ENCODE data around the gene GRID1.

DNA sequence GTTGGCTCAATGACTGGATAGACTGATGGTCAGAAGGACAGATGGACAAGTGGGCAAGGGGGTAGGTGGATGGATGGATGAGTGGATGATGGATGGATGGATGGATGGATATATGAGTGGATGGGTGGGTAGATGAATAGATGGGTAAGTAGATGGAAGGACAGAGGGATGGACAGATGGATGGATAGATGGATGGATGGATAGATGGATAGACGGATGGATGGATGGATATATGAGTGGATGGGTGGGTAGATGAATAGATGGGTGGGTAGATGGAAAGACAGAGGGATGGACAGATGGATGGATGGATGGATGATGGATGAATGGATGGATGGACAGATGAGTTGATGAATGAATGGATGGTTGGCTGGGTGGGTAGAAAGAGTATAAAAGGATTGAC is 119.5 kb downstream of the GRID1 start:
- TF ChIP-seq EZH2 (optimal IDR thresholded peaks at IDR 0.05; ENCODE audit: low read depth, low read length): no peak
- TF ChIP-seq, protein P1, sequence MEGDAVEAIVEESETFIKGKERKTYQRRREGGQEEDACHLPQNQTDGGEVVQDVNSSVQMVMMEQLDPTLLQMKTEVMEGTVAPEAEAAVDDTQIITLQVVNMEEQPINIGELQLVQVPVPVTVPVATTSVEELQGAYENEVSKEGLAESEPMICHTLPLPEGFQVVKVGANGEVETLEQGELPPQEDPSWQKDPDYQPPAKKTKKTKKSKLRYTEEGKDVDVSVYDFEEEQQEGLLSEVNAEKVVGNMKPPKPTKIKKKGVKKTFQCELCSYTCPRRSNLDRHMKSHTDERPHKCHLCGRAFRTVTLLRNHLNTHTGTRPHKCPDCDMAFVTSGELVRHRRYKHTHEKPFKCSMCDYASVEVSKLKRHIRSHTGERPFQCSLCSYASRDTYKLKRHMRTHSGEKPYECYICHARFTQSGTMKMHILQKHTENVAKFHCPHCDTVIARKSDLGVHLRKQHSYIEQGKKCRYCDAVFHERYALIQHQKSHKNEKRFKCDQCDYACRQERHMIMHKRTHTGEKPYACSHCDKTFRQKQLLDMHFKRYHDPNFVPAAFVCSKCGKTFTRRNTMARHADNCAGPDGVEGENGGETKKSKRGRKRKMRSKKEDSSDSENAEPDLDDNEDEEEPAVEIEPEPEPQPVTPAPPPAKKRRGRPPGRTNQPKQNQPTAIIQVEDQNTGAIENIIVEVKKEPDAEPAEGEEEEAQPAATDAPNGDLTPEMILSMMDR (IDR thresholded peaks at IDR 0.05; ENCODE audit: low read length): no peak
